KMS-11 (cell line): ENCODE data around the gene OR2T2.
"Not testable (repeated sequence)": the region's sequence is repeated elsewhere in the genome, so short reads cannot be mapped to it uniquely, and the experiment has no call there.

Experiments used
- H2AFZ ChIP-seq: fragments of 200-600 bp; sonication (generic); 2 replicates; pipeline ENCODE4 v1.6.1; 2016; ENCODE audit warnings: antibody characterized with exemption, mixed run types, low read depth
- H3K27ac ChIP-seq: fragments of 200-600 bp; sonication (generic); 2 replicates; pipeline ENCODE4 v1.6.1; 2016; ENCODE audit warnings: mild to moderate bottlenecking, mixed run types
- H3K27me3 ChIP-seq: fragments of 200-600 bp; sonication (generic); 2 replicates; pipeline ENCODE4 v1.6.1; 2017; ENCODE audit warnings: mild to moderate bottlenecking, low read depth, mixed run types, moderate library complexity; ENCODE audit not compliant: insufficient read depth
- H3K36me3 ChIP-seq: fragments of 200-600 bp; sonication (generic); 2 replicates; pipeline ENCODE4 v1.6.1; 2017; ENCODE audit warnings: mild to moderate bottlenecking, mixed run types; ENCODE audit not compliant: insufficient read depth
- H3K4me1 ChIP-seq: fragments of 200-600 bp; sonication (generic); 2 replicates; pipeline ENCODE4 v1.6.1; 2016; ENCODE audit warnings: mild to moderate bottlenecking, low read depth, mixed run types; ENCODE audit not compliant: poor library complexity, severe bottlenecking
- H3K4me2 ChIP-seq: fragments of 200-600 bp; sonication (generic); 2 replicates; pipeline ENCODE4 v1.7.0; 2016; ENCODE audit warnings: mild to moderate bottlenecking, mixed run types
- H3K4me3 ChIP-seq: fragments of 200-600 bp; sonication (generic); IDR thresholded peaks from 2 replicates; pipeline ENCODE4 v1.6.1; 2017; ENCODE audit warnings: low read depth, low read length, mixed read lengths; ENCODE audit not compliant: insufficient read depth
- H3K79me2 ChIP-seq: fragments of 200-600 bp; sonication (generic); 2 replicates; pipeline ENCODE4 v1.6.1; 2016; ENCODE audit warnings: low read depth, mixed run types; ENCODE audit not compliant: insufficient read depth
- H3K9ac ChIP-seq: fragments of 200-600 bp; sonication (generic); 2 replicates; pipeline ENCODE4 v1.6.1; 2016; ENCODE audit warnings: mild to moderate bottlenecking, mixed run types
- H4K20me1 ChIP-seq: fragments of 200-600 bp; sonication (generic); 2 replicates; pipeline ENCODE4 v1.6.1; 2016; ENCODE audit warnings: mild to moderate bottlenecking, mixed run types; ENCODE audit not compliant: insufficient read depth

OR2T2 gene

DNA sequence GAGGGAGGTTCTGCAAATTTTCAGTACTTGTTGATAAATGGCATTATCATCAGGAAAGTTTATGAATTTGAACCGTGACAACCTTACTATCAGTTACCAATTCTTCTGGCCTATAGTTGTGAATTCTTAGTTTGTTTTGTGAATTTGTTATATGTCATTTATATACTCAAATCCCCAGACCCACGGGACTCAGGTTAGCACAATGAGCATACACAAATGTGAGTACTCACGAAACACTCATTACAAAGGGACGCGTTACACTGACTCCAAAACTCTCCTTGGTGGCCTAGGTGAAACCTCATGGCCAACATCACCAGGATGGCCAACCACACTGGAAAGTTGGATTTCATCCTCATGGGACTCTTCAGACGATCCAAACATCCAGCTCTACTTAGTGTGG, 42.9 kb downstream of the OR2T2 start, which contains the start of gene OR2T5:
Gene OR2T5 (plus strand): TSS at position 301 of the 400 bp plus-strand sequence. CDS start 0 bp downstream, at position 301.
- H3K36me3 ChIP-seq, H3K27ac ChIP-seq, H3K4me3 ChIP-seq, H3K4me2 ChIP-seq, H3K27me3 ChIP-seq, H3K79me2 ChIP-seq, H2AFZ ChIP-seq, H4K20me1 ChIP-seq, H3K9ac ChIP-seq, H3K4me1 ChIP-seq: not testable (repeated sequence)

DNA sequence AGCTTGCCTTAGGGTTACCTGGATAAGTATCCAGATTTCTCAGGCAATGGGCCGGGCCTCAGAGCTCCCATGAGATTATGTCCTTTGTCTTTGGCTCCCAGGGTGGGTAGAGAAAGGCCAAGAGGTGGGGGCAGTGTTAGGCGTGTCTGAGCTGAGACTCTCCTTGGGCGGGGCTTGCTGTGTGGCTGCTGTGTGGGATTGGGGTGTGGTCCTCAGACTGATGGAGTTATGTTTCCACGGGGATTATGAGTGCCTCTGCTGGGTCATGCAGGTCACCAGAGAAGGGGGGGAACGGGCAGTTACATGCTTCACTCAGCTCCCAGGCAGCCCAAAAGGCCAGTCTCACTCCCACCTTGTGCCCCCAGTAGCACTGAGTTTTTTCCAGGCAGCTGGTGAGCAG, 51.2 kb downstream of the OR2T2 start:
- not testable (repeated sequence) for H4K20me1 ChIP-seq, H3K79me2 ChIP-seq, H3K27me3 ChIP-seq, H3K9ac ChIP-seq, H3K4me1 ChIP-seq, H3K4me2 ChIP-seq, H3K4me3 ChIP-seq, H3K27ac ChIP-seq, H3K36me3 ChIP-seq, H2AFZ ChIP-seq

DNA sequence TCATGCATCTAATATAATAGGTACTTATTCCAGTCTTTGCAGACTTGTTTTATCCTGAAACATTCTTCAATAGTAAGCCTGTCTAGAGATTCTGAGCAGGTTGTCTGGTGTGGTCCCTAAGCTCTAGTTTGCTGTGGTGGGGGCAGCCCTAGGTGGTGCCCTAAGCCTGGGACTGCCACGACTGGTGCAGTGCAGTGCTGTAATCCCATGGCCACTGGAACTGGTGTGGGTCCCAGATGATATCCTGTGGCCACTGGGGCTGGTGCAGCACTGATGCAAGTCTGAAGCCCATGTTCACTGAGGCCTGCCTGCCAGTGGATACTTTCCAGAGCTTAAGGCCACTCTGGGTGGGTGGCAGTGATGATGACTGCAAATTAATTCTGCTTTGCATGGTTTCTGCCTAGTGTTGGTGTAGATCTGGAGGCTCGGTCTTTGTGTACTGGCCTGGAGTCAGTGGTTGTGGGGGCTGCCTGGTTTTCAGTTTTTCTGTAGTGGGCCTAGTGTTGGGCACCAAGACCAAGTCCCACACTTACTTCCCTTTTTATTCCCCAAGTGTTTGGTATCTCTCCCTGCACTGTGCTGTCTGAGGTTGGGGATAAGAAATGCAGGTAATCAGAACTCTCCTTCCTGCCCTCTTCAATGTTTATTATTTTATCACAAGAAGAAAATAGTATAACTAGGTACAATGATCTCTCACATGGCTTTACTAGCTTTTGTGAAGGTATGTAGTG, 55.0 kb downstream of the OR2T2 start:
- not testable (repeated sequence) for H3K4me1 ChIP-seq, H3K36me3 ChIP-seq, H2AFZ ChIP-seq, H3K4me3 ChIP-seq, H3K27ac ChIP-seq, H4K20me1 ChIP-seq, H3K4me2 ChIP-seq, H3K79me2 ChIP-seq, H3K9ac ChIP-seq, H3K27me3 ChIP-seq
